Stromal cell of bone marrow (primary cell): Measurements from ENCODE around the gene SMARCAL1.
"Not testable (repeated sequence)": the region's sequence is repeated elsewhere in the genome, so short reads cannot be mapped to it uniquely, and the experiment has no call there.

Experiments used
- DNase-seq: peaks from one replicate; pipeline ENCODE4 v3.0.0-alpha.2; 2012; ENCODE audit warnings: low read depth

Gene SMARCAL1

DNA sequence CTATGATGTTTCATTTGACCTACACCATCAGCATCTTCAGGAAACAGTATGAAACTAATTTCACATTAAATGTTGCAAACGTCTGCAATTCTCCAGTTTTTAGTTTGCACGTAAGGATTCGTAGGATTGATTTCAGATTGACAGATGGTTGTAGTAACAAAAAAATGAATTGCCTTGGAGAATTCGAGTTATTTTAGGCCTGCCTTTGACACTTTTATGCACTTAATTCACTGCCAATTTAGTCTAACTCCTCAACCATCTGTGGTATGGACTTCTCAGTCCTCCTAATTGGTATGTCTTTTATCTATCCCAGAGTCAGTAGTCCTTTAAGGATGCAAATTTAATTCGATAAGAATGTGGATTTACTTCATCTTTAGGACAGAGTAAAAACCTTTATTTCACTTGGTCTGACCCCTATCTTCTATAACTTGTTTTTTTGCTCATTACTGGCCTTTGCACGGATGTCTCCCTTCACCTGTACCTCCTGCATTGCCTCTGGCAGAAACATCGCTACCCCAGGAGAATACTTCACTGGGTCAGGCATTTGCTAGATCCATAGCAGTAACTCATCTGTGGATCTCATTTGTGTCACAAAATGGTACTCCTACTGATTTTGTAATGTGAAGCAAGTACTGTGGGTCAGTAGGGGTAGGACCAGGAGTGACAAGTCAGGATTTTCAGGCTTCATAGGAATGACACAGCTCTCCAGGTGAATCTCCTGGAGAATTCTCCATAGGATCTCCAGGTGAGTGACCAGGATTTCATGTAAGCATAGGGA lies 90.3 kb downstream of the SMARCAL1 start:
- DNase-seq = no peak

DNA sequence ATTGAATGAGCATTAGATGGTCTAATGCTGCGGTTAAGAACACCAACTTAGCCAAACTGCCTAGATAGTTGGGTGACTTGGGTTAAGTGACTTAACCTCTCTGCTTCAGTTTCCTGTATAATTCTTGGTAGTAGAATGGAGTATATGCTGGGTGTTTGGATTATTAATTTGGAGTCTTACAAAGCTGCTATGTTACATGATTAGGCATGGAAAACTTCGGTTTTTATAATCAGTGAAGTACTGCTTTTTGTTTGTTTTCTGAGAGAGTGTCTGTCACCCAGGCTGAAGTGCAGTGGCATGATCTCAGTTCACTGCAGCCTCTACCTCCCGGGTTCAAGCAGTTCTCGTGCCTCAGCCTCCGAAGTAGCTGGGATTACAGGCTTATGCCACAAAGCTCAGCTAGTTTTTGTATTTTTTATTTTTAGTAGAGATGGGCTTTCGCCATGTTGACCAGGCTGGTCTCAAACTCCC lies 90.9 kb downstream of the SMARCAL1 start:
- DNase-seq = no peak

DNA sequence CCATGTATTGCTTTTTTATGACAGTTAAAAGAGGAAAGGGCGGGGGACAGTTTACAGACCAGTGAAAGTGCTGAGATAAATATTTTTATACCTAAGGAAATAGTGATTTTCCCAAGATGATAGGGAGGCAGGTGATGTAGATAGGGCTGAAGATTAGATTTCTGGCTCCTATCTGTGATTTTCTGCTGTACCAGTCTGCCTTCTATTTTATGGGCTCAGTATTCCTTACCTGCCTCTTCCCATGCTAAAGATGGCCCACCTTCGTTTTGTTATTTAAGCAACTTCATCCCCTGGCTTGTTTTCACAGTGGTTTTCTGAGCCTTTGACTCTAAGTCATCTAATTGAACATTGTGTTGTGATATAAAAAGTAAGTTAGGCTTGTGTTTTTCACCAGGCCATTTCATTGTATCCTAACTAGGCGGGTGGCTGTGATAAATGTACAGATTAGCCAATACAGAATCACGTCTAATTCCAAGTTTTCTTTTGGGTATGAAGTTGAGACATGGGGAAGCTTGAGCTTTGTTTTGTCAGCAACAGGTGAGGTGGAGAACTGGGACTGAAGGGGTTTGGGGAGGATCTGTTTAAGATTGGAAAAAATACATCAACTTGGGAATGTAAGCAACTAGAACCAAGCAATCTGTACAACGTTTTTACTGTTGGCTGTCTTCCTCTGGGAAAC lies 91.6 kb downstream of the SMARCAL1 start:
- no peak for DNase-seq

DNA sequence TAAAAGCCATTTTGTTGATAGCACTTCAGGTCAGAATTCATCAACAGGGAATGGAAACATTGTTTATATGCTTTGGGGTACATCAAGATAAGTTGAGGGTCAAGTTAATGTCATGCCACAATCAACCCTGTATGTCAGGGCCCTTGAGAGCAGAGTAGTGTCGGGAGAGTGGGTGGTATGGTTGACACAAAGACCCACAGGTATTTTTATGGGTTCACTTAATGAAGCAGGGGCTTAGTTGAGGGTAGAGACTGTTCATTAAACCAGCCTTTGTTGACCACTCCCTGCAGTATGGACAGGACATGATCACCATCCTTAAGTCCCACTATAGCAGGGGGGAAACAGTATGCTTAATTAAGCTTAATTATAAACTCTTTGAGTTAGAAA lies 92.1 kb downstream of the SMARCAL1 start:
- DNase-seq = no peak

DNA sequence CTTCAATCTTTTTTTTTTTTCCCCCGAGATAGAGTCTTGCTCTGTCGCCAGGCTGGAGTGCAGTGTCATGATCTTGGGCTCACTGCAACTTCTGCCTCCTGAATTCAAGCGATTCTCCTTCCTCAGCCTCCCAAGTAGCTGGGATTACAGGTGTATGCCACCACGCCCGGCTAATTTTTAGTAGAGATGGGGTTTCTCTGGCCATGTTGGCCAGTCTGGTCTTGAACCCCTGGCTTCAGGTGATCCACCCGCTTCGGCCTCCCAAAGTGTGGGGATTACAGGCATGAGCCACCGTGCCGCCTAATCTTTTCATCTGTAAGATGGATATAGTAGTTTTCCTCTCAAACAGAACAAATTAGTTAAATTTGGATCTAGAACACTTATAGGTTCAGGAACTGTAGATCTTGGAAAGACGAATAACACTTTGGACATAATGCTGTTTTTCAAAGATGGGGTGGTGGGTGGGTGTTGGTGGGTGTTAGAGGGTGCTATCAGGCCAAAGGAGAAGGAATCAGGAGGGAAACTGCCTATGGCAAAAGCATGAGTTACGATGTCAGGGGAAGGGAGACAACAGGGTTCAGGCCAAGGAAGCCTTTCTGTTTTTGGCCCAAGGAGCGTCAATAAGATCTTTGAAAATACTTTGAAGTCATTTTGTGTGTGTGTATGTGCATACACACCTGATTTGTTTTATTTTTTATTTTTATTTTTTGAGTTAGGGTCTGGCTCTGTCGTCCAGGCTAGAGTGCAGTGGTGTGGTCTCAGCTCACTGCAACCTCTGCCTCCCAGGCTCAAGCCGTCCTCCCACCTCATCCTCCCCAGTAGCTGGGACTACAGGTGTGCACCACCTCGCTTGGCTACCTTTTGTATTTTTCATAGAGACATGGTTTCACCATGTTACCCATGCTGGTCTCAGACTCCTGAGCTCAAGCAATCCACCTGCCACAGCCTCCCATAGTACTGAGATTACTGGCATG lies 93.1 kb downstream of the SMARCAL1 start:
- DNase-seq = no peak

DNA sequence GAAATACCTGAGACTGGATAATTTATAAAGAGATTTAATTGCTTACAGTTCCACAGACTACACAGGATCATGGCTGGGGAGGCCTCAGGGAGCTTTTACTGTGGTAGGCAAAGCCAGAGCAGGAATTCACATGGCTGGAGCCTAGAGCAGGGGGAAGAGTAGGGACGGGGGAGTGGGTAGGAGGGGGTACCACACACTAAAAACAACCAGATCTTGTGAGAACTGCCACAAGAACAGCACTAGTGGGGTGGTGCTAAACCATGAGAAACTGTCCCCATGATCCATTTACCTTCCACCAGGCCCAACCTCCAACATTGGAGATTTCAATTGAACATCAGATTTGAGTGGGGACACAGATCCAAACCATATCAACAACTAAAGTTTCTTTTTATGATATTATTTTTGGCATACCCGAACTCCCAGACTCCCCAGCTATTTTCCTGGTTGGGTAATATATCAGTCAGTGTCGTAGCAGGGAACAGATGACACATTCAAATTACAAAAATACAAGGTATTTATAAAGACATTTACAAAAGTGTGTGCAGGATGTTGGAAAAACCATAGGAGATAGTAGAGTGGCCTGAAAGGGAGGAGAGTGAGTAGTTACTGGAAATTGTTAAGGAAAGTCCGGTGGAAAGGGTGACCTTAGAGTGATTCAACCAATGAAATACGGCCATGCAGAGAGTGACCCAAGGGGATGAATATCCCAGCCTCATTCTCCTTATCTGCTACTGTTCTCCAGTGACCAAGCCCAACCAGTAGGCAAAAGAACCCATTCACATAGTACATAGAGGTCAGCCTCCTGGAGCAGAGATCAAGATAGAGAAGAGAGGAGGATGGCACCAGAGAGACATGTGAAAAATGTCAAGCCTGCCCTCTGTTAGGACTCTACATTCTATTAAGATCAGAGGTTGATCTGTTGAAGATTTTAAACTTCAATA lies 95.2 kb downstream of the SMARCAL1 start:
- DNase-seq = no peak

DNA sequence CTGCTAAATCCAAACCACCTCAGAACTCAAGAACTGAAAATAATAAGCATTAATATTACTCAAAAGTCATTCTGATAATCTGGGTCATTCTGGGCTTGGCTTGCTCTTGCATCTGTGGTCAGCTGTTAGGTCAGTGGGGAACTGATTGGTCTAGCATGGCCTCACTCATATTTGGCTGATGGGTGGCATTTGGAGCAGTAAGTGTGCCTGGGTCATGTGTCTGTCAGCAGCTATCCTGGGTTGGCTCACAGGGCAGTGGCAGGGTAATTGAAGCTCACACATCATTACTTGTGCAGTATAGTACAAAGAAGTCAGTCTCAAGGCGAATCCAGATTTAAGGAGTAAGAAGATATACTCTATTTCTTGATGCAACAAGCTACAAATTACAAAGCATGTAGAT lies 95.9 kb downstream of the SMARCAL1 start:
- DNase-seq = no peak

DNA sequence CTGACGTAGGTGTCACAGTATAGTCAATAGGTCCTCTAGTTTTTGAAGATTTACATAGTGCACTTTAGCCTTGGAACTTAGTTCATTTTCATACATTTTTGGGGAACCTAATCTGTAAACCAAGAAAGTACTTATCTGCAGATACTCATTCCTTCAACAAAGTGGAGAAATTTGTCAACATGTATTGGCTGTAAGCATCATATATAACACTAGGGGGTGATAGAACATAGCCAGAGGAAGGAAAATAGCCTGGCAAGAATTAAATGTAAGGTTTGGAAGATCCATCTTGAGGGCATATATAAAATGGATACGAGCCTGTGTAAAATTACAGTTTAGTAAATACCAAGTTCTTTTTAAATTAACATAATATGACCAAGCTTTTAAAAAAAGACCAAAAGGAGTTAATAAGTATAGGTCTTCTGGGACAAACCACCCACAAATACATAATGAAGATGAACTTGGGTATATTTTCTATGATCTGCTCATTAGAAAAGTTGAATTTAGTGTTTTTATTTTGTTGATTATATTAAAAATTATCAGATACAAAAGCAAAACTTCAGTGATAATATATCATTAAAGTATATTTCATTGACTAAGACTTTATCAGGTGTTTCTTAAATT lies 104.6 kb downstream of the SMARCAL1 start:
- DNase-seq = no peak

DNA sequence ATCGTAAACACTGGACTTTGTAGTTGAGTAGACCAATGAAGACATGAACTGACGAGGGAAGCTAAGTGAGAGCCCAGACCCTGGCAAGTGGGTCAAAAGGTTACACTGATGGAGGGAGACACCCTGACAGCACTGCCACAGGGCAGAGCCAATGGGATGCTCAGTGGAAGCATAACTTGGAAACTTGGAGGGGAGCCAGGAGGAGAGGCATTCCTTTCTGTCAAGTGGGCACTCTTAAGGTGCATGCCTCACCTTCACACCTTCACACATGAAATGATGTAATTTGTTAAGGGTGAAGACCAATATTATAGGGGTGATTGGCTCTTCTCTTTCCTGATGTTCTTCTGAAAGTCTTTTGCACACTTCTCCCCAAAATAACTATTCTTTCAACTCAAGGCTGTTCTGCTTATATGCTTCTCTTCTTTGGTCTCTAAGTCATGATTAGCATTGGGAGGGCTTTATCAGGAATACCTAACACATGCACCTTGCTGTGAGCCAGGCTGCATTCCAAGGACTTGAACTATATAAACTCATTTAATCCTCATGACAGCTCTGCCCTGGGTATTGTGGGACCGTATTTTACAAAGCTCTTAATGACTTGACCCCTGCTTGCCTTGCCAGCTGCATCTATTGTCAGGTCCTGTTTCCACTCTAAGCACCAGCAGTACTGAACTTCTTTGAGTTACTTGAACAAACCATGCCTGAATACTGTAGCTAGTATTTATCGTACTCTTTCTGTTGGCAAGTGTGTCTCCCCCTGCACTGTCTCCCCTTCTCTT lies 105.4 kb downstream of the SMARCAL1 start:
- no peak for DNase-seq

DNA sequence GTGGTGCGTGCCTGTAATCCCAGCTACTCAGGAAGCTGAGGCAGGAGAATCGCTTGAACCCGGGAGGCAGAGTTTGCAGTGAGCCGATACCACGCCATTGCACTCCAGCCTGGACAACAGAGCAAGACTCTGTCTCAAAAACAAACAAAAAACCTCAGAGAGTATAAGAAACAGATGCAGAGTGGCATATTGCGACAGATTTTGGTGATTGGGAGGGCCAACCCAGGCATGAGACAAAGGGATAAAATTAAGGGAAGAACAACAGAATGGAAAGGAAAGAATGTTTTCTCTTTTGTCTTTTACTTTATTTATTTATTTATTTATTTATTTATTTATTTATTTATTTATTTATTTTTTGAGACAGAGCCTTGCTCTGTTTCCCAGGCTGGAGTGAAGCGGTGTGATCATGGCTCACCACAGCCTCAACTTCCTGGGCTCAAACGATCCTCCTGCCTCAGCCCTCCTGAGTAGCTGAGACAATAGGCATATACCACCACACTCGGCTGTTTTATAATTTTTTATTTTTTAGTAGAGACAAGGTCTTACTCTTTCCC lies 106.4 kb downstream of the SMARCAL1 start:
- not testable (repeated sequence) for DNase-seq

DNA sequence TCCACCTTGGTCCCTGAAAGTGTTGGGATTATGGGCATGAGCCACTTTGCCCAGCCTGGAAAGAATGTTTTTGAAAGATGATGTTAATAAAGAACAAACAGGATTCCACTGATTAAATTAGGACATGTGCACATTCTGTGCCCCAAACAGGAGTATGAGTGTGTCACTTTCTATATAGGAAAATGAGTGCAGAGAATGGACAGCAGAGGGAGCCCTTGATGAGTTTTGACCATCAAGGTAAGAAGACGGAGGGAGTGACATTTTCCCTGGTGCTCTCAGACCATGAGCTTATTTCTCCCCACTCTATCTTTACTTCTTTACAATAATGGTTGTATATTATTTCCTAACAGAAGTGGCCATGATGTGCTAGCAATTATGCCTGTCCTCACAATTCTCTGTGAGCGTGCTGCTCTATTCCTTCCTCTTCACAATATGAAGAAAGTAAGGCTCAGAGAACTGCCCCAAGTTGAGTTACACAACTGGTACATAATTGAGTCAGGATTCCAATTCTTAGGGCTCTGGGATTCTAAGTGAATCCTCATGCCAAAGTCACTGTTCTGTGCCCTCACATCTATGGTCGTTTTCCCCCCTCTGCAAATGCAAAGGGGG lies 107.0 kb downstream of the SMARCAL1 start:
- DNase-seq = peak; percentile 66

DNA sequence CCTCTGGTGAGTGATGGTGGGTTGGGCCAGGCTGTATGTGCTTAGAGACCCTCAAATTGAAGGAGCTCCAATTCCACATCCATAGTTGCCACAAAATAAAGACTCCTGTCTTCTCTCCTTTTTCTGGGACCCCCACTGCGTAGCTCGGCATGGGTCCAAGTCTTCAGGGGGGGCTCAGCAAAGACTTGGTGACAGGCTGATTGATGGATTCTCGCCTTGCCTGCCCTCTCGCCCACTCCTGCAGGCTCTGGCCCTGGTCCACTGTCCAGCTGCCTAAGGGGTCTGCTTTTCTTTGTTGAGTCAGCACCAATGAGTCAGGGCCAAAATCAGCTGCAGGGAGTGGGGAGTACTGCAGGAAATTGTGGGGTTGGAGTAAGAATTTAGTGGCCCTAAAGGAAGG lies 107.8 kb downstream of the SMARCAL1 start:
- no peak for DNase-seq

DNA sequence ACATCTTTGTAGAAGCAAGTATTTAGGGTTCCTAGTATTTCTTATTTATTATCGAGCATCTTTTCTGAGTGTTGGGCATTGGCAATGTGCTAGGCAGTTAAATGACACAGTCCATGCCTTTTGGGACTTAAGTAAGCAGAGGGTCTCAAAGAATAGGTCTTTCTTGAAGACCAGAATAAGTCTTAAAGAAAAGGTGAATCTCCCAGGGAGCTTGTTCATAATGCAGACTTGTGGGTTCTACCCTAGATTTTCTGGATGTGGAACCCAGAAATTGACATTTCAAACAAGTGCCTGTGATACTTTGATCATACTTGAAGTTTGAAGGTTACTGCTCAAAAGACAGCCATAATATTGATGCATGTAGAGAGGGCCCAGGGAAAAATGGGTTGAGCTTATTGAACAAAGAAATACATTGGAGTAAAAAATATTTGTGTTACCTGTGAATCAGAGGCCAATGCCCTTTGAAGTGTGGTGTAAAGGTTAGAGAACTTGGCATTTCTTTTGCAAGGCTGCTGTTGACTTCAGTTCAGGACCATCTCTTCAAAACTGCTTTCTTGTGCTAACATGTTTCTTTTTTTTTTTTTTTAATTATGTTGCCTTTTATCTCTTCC lies 110.7 kb downstream of the SMARCAL1 start:
- DNase-seq = no peak

DNA sequence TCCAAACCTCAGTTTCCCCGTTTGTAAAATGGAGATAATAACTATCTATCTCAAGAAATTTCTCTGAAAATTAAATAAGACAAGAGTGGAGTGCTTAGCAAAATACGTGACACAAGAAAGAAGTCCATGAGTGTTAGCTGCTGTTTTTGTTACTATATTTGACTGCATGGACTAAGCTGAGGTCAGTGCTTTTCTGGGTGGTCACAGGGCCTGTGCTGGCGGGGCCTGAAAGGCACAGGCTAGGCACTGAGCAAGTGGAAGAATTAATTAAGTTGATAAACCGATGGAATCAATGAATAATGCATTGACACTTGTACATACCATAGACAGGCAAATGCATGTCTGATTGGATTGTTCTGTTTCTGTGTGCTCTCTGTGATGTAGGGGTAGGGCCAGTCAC lies 113.7 kb downstream of the SMARCAL1 start:
- DNase-seq = no peak

DNA sequence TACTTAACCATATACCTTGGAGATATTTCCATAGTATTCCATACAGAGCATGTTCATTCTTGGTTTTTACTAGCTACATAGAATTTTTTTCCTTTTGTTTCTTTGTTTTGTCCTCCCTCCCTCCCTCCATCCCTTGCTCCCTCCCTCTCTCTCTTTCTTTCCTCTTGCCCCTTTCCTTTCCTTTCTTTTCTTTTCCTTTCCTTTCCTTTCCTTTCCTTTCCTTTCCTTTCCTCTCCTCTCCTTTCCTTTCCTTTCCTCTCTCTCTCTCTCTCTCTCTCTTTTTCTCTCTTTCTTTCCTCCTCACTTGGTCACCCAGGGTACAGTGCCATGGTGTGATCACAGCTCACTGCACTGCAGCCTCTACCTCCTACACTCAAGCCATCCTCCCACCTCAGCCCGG lies 114.7 kb downstream of the SMARCAL1 start:
- no peak for DNase-seq

DNA sequence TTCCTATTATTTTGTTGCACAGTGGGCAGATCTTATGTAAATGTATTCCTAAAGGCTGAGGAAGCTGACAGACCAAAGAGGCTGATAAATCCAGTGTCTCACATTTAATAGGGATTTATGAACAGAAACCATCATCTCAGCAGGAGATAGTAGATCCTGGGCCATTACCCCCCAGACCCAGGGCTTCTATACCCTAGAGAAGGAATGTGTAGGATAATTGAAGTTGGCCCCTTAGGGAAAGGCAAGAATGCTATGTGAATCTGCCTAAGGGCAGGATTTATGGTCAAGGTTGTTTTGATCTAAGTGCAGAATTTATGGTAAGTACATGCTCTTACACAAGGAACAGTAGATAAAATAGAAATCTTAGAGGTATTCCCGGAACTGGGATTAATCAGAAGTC lies 115.3 kb downstream of the SMARCAL1 start:
- no peak for DNase-seq

DNA sequence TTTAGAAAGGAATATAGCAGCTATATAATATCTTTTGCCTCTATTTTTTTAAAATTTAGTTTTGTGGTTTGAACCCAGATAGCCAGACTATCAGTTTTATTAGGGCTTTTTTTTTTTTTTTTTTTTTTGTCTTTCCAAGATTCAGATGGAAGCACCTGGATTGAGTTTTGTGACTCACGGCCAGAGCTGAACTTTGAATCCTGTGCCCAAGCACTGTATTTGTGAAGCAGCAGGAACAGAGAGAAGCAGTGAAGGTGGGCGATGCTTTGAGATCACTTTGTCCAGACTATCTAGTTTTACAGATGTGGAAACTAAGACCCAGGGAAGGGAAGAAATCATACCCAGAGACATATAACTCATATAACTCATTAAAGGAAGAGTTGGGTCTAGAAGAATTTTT lies 120.3 kb downstream of the SMARCAL1 start:
- DNase-seq = no peak
